Natural killer cell (primary cell): ENCODE results near the gene RNF220. TPM values are rescaled to one million over a fixed set of nuclear protein-coding genes. Genes with fewer than 3 reads are reported as not detected.
"Not testable (repeated sequence)": the region's sequence is repeated elsewhere in the genome, so short reads cannot be mapped to it uniquely, and the experiment has no call there.

Experiments
- ATAC-seq, 3 donors: fragments of 150-1000 bp in 2 of 3; fragments of 200-7000 bp in 1 of 3; cut with Tn5 transposase; 1 replicate in 1 of 3; 2 replicates in 2 of 3; pipeline ENCODE4 v1.10.0; 2021; ENCODE audit warnings: mild to moderate bottlenecking in 2 of 3, moderate library complexity in 2 of 3
- DNase-seq, 2 donors: peaks; one replicate each; pipeline versions ENCODE4 v3.0.0 to v3.0.0-alpha.2; 2013 to 2021; ENCODE audit warnings: mixed read lengths in 1 of 2
- H3K27ac ChIP-seq: one replicate; pipeline ENCODE4 v1.5.1; 2013; ENCODE audit warnings: mild to moderate bottlenecking, low read length
- H3K27me3 ChIP-seq: one replicate; pipeline ENCODE4 v1.6.1; 2013; ENCODE audit warnings: low read length; ENCODE audit not compliant: control insufficient read depth, insufficient read depth
- H3K36me3 ChIP-seq: one replicate; pipeline ENCODE4 v1.6.1; 2013; ENCODE audit warnings: low read length; ENCODE audit not compliant: control insufficient read depth, insufficient read depth
- H3K4me1 ChIP-seq: one replicate; pipeline ENCODE4 v1.6.1; 2013; ENCODE audit warnings: low read length; ENCODE audit not compliant: control insufficient read depth, insufficient read depth
- H3K4me3 ChIP-seq: one replicate; pipeline ENCODE4 v1.5.1; 2013; ENCODE audit warnings: low read length
- H3K9me3 ChIP-seq: one replicate; pipeline ENCODE4 v1.6.1; 2013; ENCODE audit warnings: low read length; ENCODE audit not compliant: control insufficient read depth, insufficient read depth
- H3K27ac Mint-ChIP-seq, 2 donors: one replicate each; pipeline ENCODE4 v1.8.0; 2022; ENCODE audit warnings: mild to moderate bottlenecking in 2 of 2, mixed read lengths in 2 of 2, moderate library complexity in 1 of 2
- H3K27me3 Mint-ChIP-seq, 2 donors: one replicate each; pipeline ENCODE4 v1.8.0; 2022; ENCODE audit warnings: low read depth in 2 of 2, mixed read lengths in 2 of 2
- H3K36me3 Mint-ChIP-seq: one replicate; pipeline ENCODE4 v1.8.0; 2022; ENCODE audit warnings: mixed read lengths
- H3K4me1 Mint-ChIP-seq, 2 donors: one replicate each; pipeline ENCODE4 v1.8.0; 2022; ENCODE audit warnings: mixed read lengths in 2 of 2
- H3K4me3 Mint-ChIP-seq: one replicate; pipeline ENCODE4 v1.8.0; 2022; ENCODE audit warnings: mild to moderate bottlenecking, moderate library complexity, mixed read lengths
- H3K9me3 Mint-ChIP-seq, 2 donors: one replicate each; pipeline ENCODE4 v1.8.0; 2022; ENCODE audit warnings: mixed read lengths in 2 of 2
- WGBS: methylation state at CpG from one replicate; pipeline ENCODE4 v1.1.7; 2013; ENCODE audit warnings: missing lambda C conversion rate; ENCODE audit not compliant: insufficient coverage; 5-methylcytosine and 5-hydroxymethylcytosine counted together
- intact Hi-C: fragments of 100-400 bp; cut with micrococcal nuclease; formaldehyde crosslinking; loops from one replicate; pipeline ENCODE4 v1.14.2; 2022
- total RNA-seq, 4 donors: library from RNA; stranded (reverse); fragments of 120-200 nt in 1 of 4; gene quantifications; one replicate each; pipeline versions ENCODE4 v1.2.3 to v1.2.4, GENCODE V29; 2013 to 2022
- TF ChIP-seq, protein P1 (sequence below): fragments of 200-600 bp; IDR thresholded peaks from one replicate; pipeline ENCODE4 v1.8.0; 2022; ENCODE audit warnings: antibody characterized with exemption

The RNF220 gene
- total RNA-seq, 3 donors from 2014 or later (not counting 1 experiment from before 2014, with no cell fraction given): 88.5 to 107 (median 105) TPM

DNA sequence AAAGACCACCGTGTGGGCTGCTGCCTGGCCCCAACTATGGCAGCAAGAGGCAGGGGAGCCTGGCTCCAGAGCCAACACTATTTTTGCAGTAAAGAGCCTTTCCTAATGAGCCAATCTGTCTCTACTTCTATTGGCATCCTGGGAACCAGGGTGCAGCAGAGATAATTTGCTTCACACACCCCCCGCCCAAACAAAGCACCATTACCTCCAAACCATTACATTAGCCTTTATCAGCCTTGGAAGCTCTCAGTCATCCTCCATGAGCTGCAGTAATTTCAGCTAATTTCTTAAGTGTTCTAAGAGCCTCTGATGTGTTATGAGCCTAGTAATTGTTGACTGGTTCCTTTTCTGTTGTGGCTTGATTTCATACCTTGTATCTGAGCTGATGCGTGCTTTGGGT, 291.0 kb downstream of the RNF220 start:
- Histone ChIP-seq H3K27ac (peak overlapping the region; percentile 72), H3K36me3 (no peaks in the 10 kb centered on the region), H3K9me3 (no peaks in the 10 kb centered on the region), H3K27me3 (no peaks in the 10 kb centered on the region), H3K4me3 (no peak overlapping the region), H3K4me1 (peaks cover 31% of the 10 kb centered on the region)
- Mint-ChIP-seq H3K4me3 (peak overlapping the region; percentile 28), H3K36me3 (no peaks in the 10 kb centered on the region), H3K27me3 (no peaks in the 10 kb centered on the region), H3K27ac (peak overlapping the region; percentile 91 to 96), H3K9me3 (no peaks in the 10 kb centered on the region), H3K4me1 (peaks cover 26 to 29% of the 10 kb centered on the region in 2 donors)
- ATAC-seq (no peak), DNase-seq (no peak)
- intact Hi-C loops: no loop called here
- TF ChIP-seq, protein P1, sequence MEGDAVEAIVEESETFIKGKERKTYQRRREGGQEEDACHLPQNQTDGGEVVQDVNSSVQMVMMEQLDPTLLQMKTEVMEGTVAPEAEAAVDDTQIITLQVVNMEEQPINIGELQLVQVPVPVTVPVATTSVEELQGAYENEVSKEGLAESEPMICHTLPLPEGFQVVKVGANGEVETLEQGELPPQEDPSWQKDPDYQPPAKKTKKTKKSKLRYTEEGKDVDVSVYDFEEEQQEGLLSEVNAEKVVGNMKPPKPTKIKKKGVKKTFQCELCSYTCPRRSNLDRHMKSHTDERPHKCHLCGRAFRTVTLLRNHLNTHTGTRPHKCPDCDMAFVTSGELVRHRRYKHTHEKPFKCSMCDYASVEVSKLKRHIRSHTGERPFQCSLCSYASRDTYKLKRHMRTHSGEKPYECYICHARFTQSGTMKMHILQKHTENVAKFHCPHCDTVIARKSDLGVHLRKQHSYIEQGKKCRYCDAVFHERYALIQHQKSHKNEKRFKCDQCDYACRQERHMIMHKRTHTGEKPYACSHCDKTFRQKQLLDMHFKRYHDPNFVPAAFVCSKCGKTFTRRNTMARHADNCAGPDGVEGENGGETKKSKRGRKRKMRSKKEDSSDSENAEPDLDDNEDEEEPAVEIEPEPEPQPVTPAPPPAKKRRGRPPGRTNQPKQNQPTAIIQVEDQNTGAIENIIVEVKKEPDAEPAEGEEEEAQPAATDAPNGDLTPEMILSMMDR: no peak
- 87% methylated on average over 2 of the region's 3 CpGs for WGBS

DNA sequence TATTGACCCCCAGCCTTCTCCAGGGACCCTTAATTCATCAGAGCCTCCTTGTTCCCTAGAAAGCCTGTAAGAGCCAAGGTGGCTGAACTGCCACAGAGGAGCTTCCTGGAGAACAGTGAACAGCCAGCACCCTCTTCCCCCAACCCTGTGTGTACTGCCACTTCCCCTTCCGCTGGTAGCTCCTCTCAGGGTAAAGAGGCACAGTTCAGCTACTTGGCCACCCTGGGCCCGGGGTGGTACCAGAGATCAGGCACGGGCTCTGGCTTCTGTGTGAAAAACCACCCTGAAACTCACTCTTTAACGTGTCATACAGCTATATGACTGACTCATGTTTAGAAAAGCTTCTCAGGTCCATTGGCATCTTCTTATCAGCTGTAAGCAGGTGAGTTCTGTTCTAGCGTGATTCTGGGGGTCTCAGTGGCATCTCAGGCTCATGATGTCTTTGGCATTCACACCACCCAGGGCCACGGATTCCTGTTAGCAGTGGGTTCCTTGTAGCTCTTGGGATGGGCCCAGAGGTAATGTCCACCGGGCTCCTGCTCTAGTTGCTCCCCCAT, 291.8 kb downstream of the RNF220 start:
- Histone ChIP-seq H3K9me3 (no peaks in the 10 kb centered on the region), H3K27me3 (no peaks in the 10 kb centered on the region), H3K36me3 (no peaks in the 10 kb centered on the region), H3K4me1 (peaks cover 31% of the 10 kb centered on the region), H3K4me3 (no peak overlapping the region), H3K27ac (peak overlapping the region; percentile 72)
- Mint-ChIP-seq H3K27me3 (no peaks in the 10 kb centered on the region), H3K36me3 (no peaks in the 10 kb centered on the region), H3K27ac (peak overlapping the region; percentile 91 to 96), H3K4me1 (peaks cover 26 to 29% of the 10 kb centered on the region in 2 donors), H3K9me3 (no peaks in the 10 kb centered on the region), H3K4me3 (peak overlapping the region; percentile 74)
- 23% methylated on average over 7 of the region's 7 CpGs for WGBS
- TF ChIP-seq, protein P1: no peak
- DNase-seq (peak; percentile 43 to 63), ATAC-seq (peak; percentile 89 to 98 (median 95))
- intact Hi-C loops: no loop called here

DNA sequence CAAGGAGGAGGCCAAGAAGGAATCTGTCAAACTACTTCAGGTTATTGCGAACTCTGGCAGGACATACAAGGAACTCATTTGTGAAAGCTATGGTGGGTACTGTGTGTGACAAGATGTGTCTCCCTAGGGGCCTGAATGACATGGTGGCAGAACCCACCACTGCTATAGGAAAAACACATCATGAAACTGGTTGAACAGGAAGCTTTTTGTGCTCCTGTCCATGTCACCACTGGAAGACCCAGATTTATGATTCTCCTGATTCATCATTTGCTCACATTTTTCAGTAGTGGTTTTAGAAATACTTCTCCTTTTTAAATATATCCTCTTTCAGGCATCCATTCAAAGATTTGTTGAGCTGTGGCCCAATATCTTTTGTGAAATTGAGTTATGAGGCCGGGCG, 293.1 kb downstream of the RNF220 start:
- WGBS: 49% methylated on average over 3 of the region's 3 CpGs
- peaks cover 31% of the 10 kb centered on the region for H3K4me1 ChIP-seq
- H3K27ac ChIP-seq: peak overlapping the region; percentile 72
- no peak for DNase-seq
- H3K4me3 ChIP-seq: no peak overlapping the region
- Mint-ChIP-seq H3K27me3 (no peaks in the 10 kb centered on the region), H3K36me3 (no peaks in the 10 kb centered on the region), H3K4me1 (peaks cover 26 to 29% of the 10 kb centered on the region in 2 donors), H3K27ac (peak overlapping the region; percentile 91 to 96), H3K4me3 (no peak overlapping the region), H3K9me3 (no peaks in the 10 kb centered on the region)
- no peaks in the 10 kb centered on the region for H3K36me3 ChIP-seq
- TF ChIP-seq, protein P1: no peak
- no peaks in the 10 kb centered on the region for H3K9me3 ChIP-seq
- intact Hi-C loops: no loop called here
- no peak for ATAC-seq
- H3K27me3 ChIP-seq: no peaks in the 10 kb centered on the region

DNA sequence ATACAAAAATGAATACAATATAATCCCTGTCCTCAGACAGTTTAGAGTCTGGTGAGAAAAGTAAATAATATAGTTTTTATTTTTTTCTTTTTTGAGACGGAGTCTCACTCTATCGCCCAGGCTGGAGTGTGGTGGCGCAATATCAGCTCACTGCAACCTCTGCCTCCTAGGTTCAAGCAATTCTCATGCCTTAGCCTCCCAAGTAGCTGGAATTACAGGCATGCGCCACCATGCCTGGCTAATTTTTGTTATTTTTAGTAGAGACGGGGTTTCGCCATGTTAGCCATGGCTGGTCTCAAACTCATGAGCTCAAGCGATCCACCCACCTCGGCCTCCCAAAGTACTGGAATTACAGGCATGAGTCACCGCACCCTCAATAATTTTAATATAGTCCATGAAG, 294.3 kb downstream of the RNF220 start:
- peaks cover 31% of the 10 kb centered on the region for H3K4me1 ChIP-seq
- H3K27ac Mint-ChIP-seq, H3K27ac ChIP-seq, H3K4me3 Mint-ChIP-seq, intact Hi-C loops, H3K4me3 ChIP-seq, H3K9me3 ChIP-seq, H3K9me3 Mint-ChIP-seq, H3K36me3 Mint-ChIP-seq, H3K27me3 ChIP-seq, DNase-seq, H3K27me3 Mint-ChIP-seq, ATAC-seq, H3K36me3 ChIP-seq: not testable (repeated sequence)
- peaks cover 26 to 29% of the 10 kb centered on the region in 2 donors for H3K4me1 Mint-ChIP-seq
- WGBS: 91% methylated on average over 7 of the region's 9 CpGs
